Germinal center (tissue), 1 donor: ENCODE data around the gene CPLX3.

Experiments
- DNase-seq: peaks from one replicate; pipeline ENCODE4 v3.0.0; 2012; ENCODE audit warnings: mixed read lengths, low spot score

Gene CPLX3

DNA sequence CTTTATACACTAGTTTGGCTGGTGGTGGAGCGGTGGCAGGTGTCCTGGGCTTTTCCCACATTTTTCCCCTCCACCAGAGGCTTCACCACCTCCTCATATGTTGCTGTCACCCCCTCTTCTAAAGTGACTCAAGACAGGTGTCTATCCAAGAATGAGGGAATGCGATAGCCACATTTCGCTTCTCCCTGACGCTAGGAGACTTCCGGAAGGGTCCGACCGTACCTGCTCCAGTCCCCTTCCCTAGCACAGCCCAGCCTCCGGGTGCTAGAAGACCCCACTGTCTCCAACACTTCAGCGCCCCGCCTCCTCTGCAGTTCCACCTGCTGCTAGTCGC is 46.2 kb downstream of the CPLX3 start:
- DNase-seq, result no peak

- peak; percentile 97 for DNase-seq
Measured at GRCh38 chr15:74873036-74873755, 46.8 kb downstream of the CPLX3 start, which contains the start of gene SCAMP2. Gene SCAMP2 (minus strand): TSS chr15:74873365. CDS start chr15:74873255, 110 bp downstream.

DNA sequence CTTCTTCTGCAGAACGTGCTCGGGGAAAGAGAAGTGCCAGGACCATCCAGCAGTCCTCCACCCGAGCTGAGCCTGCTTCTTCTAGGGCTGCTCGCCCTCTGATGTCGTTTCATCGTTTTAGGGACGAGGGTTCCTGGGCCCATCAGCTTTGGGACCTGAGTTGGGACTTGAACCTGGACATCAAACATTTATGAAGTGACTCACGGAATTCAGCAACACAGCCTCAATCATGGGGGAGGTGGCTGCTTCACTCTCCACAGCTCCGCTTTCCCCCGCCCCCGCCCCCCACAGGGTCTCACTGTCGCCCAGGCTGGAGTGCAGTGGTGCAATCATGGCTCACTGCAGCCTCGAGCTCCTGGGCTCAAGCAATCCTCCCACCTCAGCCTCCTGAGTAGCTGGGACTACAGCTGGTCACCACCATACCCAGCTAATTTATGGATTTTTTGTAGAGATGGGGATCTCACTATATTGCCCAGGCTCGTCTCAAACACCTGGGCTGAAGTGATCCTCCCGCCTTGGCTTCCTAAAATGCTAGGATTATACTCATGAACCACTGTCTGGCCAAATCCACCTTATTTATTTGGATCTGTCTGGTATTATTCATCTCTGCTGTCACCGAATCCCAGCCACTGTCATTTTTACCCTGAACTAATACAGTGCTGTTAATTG is 47.5 kb downstream of the CPLX3 start:
- peak; percentile 33 for DNase-seq

- DNase-seq, result no peak
Measured at GRCh38 chr15:74878273-74878672, 51.8 kb downstream of the CPLX3 start.
